Heart left ventricle (tissue), 13 donors: ENCODE results near the gene WNK2.

ENCODE experiments used
- CTCF ChIP-seq, 12 donors: fragments of 200-600 bp; sonication (generic) in 4 of 12; IDR thresholded peaks; one replicate each; pipeline versions ENCODE4 v1.5.0 to v1.8.0; 2018 to 2022; ENCODE audit warnings: antibody characterized with exemption in 12 of 12, mild to moderate bottlenecking in 5 of 12
- POLR2A ChIP-seq, 2 donors: fragments of 450-650 bp; IDR thresholded peaks; one replicate each; pipeline ENCODE4 v1.6.1; 2017; ENCODE audit warnings: antibody characterized with exemption in 2 of 2, mild to moderate bottlenecking in 2 of 2, moderate library complexity in 2 of 2
- donor health status: ischemic (EF 13 %, LVEDD 7.1; RV severe dilation, severe dysfunction).
- donor health status: DM: no; HTN: yes; CAD: no.
- donor health status: DM: no; HTN: no; CAD: no.
- donor health status: ischemic (EF 25% LVEDD 6.9; RV normal size, moderate dysfunction).
- donor health status: ischemic (EF 25% LVEDD 5.7; RV mildly dilated, moderate dysfunction).
- donor health status: ischemic (EF 35%, LVEDD 5.7; RV mildly dilated, moderate dysfunction).
- donor health status: nonischemic (EF 11% LVEDD 7.7; RV severe dilation, severe dysfunction).
- donor health status: DM: yes; HTN: yes; CAD: no.
- donor health status: PGD.
- donor health status: ischemic (EF 29% LVEDD 5.4; RV normal size, mild dysfunction).
- donor health status: nonischemic (EF 23%, LVEDD 6.1; RV moderate dilation, normal function).

DNA sequence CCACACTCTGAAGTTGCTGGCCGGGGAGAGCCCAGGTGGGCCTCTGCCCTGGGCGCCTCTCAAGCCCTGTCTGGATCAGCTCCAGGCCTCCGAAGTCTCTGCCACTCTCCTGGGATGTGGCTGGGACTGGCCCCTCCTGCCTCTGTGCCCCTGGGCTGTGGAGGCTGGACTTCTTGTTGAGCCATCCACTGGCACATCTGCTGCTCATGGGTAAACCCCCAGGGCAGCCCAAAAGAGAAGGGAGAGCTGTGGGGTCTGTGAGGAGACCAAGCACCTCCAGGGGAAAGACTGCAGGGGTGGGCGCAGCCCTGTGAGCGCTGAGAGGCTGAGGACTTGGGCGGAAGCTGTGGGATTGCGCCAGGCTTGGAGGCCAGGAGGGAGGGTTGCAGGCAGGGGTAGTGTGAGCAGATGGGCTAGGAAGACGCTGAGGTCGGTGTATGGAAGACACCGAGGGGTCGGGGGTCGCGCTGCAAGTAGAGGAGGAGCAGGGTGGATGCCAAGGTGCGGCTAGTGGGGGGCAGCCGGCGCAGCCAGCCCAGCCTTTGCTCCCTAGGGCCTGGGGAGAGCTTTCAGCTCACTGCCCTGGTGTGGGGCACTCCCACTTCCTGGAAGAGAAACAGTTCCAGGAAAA lies 118.1 kb downstream of the WNK2 start:
- TF ChIP-seq POLR2A (IDR thresholded peaks at IDR 0.05) (no peak), CTCF (IDR thresholded peaks at IDR 0.05) (no peak)
